ENCODE results near the gene GALNT8.

GRCh38 chr12:4816744-4817525, 96.7 kb downstream of the GALNT8 start:
- no peak for TF ChIP-seq CTCF (conservative IDR thresholded peaks at IDR 0.05; ENCODE audit: low read depth in 2 of 2)
- TF ChIP-seq POLR2AphosphoS5 (IDR thresholded peaks at IDR 0.05; ENCODE audit: low read depth), result no peak
- no peak for TF ChIP-seq REST (IDR thresholded peaks at IDR 0.05; ENCODE audit: unreplicated experiment)
- no peak for TF ChIP-seq EZH2 (IDR thresholded peaks at IDR 0.05; ENCODE audit: low read depth, unreplicated experiment)
- TF ChIP-seq EZH2phosphoT487 (IDR thresholded peaks at IDR 0.05; ENCODE audit: unreplicated experiment), result no peak
- no peak for TF ChIP-seq ETS1 (IDR thresholded peaks at IDR 0.05)
- TF ChIP-seq CREB1 (CRISPR knock-in tag; IDR thresholded peaks at IDR 0.05; ENCODE audit: low read depth), result no peak
